ENCODE measurements around the gene NSF. TPM values are rescaled to one million over a fixed set of nuclear protein-coding genes. Genes with fewer than 3 reads are reported as not detected.
A peak's percentile ranks its signal among the peaks of the same experiment; 100 is the strongest.

NSF gene
- polyA plus RNA-seq, 4 donors: 14.1 to 29.9 (median 20.1) TPM

- Histone ChIP-seq H3K9me3 (ENCODE audit: control insufficient read depth in 2 of 2, insufficient read depth in 1 of 2, low read depth in 1 of 2, low read length in 1 of 2) (no peaks in the 10 kb centered on the region), H3K4me1 (ENCODE audit: control insufficient read depth in 3 of 3, insufficient read depth in 2 of 3, low read depth in 1 of 3, low read length in 2 of 3) (no peaks in the 10 kb centered on the region), H3K4me3 (ENCODE audit: low read depth in 1 of 3, low read length in 3 of 3) (no peak overlapping the region), H3K36me3 (ENCODE audit: control insufficient read depth in 3 of 3, insufficient read depth in 2 of 3, low read depth in 1 of 3, low read length in 3 of 3) (peaks cover 0 to 7% (median 7%) of the 10 kb centered on the region in 3 donors), H3K27ac (ENCODE audit: low read depth in 1 of 3, low read length in 2 of 3) (no peak overlapping the region), H3K27me3 (ENCODE audit: control insufficient read depth in 3 of 3, insufficient read depth in 3 of 3, low read length in 3 of 3) (no peaks in the 10 kb centered on the region)
- WGBS, 3 donors: 90 to 95% (median 91%) methylated on average over 2 of the region's 2 CpGs
- FAIRE-seq: peak; percentile 62
- no peak for DNase-seq
Observed at GRCh38 chr17:46730026-46730425, 139.6 kb downstream of the NSF start.

- Histone ChIP-seq H3K4me1 (ENCODE audit: control insufficient read depth in 3 of 3, insufficient read depth in 2 of 3, low read depth in 1 of 3, low read length in 2 of 3) (no peaks in the 10 kb centered on the region), H3K27me3 (ENCODE audit: control insufficient read depth in 3 of 3, insufficient read depth in 3 of 3, low read length in 3 of 3) (no peaks in the 10 kb centered on the region), H3K4me3 (ENCODE audit: low read depth in 1 of 3, low read length in 3 of 3) (no peak overlapping the region), H3K36me3 (ENCODE audit: control insufficient read depth in 3 of 3, insufficient read depth in 2 of 3, low read depth in 1 of 3, low read length in 3 of 3) (peaks cover 0 to 7% (median 7%) of the 10 kb centered on the region in 3 donors), H3K27ac (ENCODE audit: low read depth in 1 of 3, low read length in 2 of 3) (no peak overlapping the region), H3K9me3 (ENCODE audit: control insufficient read depth in 2 of 2, insufficient read depth in 1 of 2, low read depth in 1 of 2, low read length in 1 of 2) (no peaks in the 10 kb centered on the region)
- DNase-seq: no peak
- WGBS, 3 donors: 96 to 100% (median 100%) methylated on average over 1 of the region's 1 CpG
- FAIRE-seq: no peak
Observed at GRCh38 chr17:46730679-46731078, 140.2 kb downstream of the NSF start.

- FAIRE-seq: no peak
- Histone ChIP-seq H3K4me3 (ENCODE audit: low read depth in 1 of 3, low read length in 3 of 3) (no peak overlapping the region), H3K36me3 (ENCODE audit: control insufficient read depth in 3 of 3, insufficient read depth in 2 of 3, low read depth in 1 of 3, low read length in 3 of 3) (peaks cover 0 to 7% (median 7%) of the 10 kb centered on the region in 3 donors), H3K27me3 (ENCODE audit: control insufficient read depth in 3 of 3, insufficient read depth in 3 of 3, low read length in 3 of 3) (no peaks in the 10 kb centered on the region), H3K4me1 (ENCODE audit: control insufficient read depth in 3 of 3, insufficient read depth in 2 of 3, low read depth in 1 of 3, low read length in 2 of 3) (no peaks in the 10 kb centered on the region), H3K9me3 (ENCODE audit: control insufficient read depth in 2 of 2, insufficient read depth in 1 of 2, low read depth in 1 of 2, low read length in 1 of 2) (no peaks in the 10 kb centered on the region), H3K27ac (ENCODE audit: low read depth in 1 of 3, low read length in 2 of 3) (no peak overlapping the region)
- DNase-seq: no peak
- WGBS, 3 donors: 80 to 96% (median 96%) methylated on average over 1 of the region's 1 CpG
Observed at GRCh38 chr17:46732160-46732559, 141.7 kb downstream of the NSF start.

GRCh38 chr17:46732754-46733398 lies 142.4 kb downstream of the NSF start:
- Histone ChIP-seq H3K27me3 (ENCODE audit: control insufficient read depth in 3 of 3, insufficient read depth in 3 of 3, low read length in 3 of 3) (no peaks in the 10 kb centered on the region), H3K36me3 (ENCODE audit: control insufficient read depth in 3 of 3, insufficient read depth in 2 of 3, low read depth in 1 of 3, low read length in 3 of 3) (peaks cover 0 to 7% (median 7%) of the 10 kb centered on the region in 3 donors), H3K9me3 (ENCODE audit: control insufficient read depth in 2 of 2, insufficient read depth in 1 of 2, low read depth in 1 of 2, low read length in 1 of 2) (no peaks in the 10 kb centered on the region), H3K4me1 (ENCODE audit: control insufficient read depth in 3 of 3, insufficient read depth in 2 of 3, low read depth in 1 of 3, low read length in 2 of 3) (no peaks in the 10 kb centered on the region), H3K27ac (ENCODE audit: low read depth in 1 of 3, low read length in 2 of 3) (no peak overlapping the region), H3K4me3 (ENCODE audit: low read depth in 1 of 3, low read length in 3 of 3) (no peak overlapping the region)
- FAIRE-seq: no peak
- DNase-seq: no peak
- 85 to 96% (median 88%) methylated on average over 7 of the region's 7 CpGs for WGBS, 3 donors

GRCh38 chr17:46733837-46734475 lies 143.5 kb downstream of the NSF start:
- no peak for FAIRE-seq

GRCh38 chr17:46736100-46736499 lies 145.6 kb downstream of the NSF start:
- Histone ChIP-seq H3K9me3 (ENCODE audit: control insufficient read depth in 2 of 2, insufficient read depth in 1 of 2, low read depth in 1 of 2, low read length in 1 of 2) (no peaks in the 10 kb centered on the region), H3K4me3 (ENCODE audit: low read depth in 1 of 3, low read length in 3 of 3) (no peak overlapping the region), H3K36me3 (ENCODE audit: control insufficient read depth in 3 of 3, insufficient read depth in 2 of 3, low read depth in 1 of 3, low read length in 3 of 3) (peaks cover 0 to 7% (median 6%) of the 10 kb centered on the region in 3 donors), H3K27me3 (ENCODE audit: control insufficient read depth in 3 of 3, insufficient read depth in 3 of 3, low read length in 3 of 3) (no peaks in the 10 kb centered on the region), H3K27ac (ENCODE audit: low read depth in 1 of 3, low read length in 2 of 3) (no peak overlapping the region), H3K4me1 (ENCODE audit: control insufficient read depth in 3 of 3, insufficient read depth in 2 of 3, low read depth in 1 of 3, low read length in 2 of 3) (peaks cover 0 to 3% (median 3%) of the 10 kb centered on the region in 3 donors)
- FAIRE-seq (no peak), DNase-seq (no peak)

More at GRCh38 chr17:46733837-46734475, 143.5 kb downstream of the NSF start:
- H3K4me1 ChIP-seq (ENCODE audit: control insufficient read depth in 3 of 3, insufficient read depth in 2 of 3, low read depth in 1 of 3, low read length in 2 of 3): no peaks in the 10 kb centered on the region
- no peak overlapping the region for H3K4me3 ChIP-seq (ENCODE audit: low read depth in 1 of 3, low read length in 3 of 3)
- 95 to 100% (median 98%) methylated on average over 1 of the region's 1 CpG for WGBS, 3 donors
- no peaks in the 10 kb centered on the region for H3K27me3 ChIP-seq (ENCODE audit: control insufficient read depth in 3 of 3, insufficient read depth in 3 of 3, low read length in 3 of 3)
- H3K27ac ChIP-seq (ENCODE audit: low read depth in 1 of 3, low read length in 2 of 3): no peak overlapping the region
- H3K36me3 ChIP-seq (ENCODE audit: control insufficient read depth in 3 of 3, insufficient read depth in 2 of 3, low read depth in 1 of 3, low read length in 3 of 3): peaks cover 0 to 9% (median 7%) of the 10 kb centered on the region in 3 donors
- no peaks in the 10 kb centered on the region for H3K9me3 ChIP-seq (ENCODE audit: control insufficient read depth in 2 of 2, insufficient read depth in 1 of 2, low read depth in 1 of 2, low read length in 1 of 2)
- no peak for DNase-seq

- H3K36me3 ChIP-seq (ENCODE audit: control insufficient read depth in 3 of 3, insufficient read depth in 2 of 3, low read depth in 1 of 3, low read length in 3 of 3): peaks cover 0 to 7% (median 6%) of the 10 kb centered on the region in 3 donors
- DNase-seq: no peak
- no peak overlapping the region for H3K27ac ChIP-seq (ENCODE audit: low read depth in 1 of 3, low read length in 2 of 3)
- no peaks in the 10 kb centered on the region for H3K9me3 ChIP-seq (ENCODE audit: control insufficient read depth in 2 of 2, insufficient read depth in 1 of 2, low read depth in 1 of 2, low read length in 1 of 2)
- no peak for FAIRE-seq
- 85 to 94% (median 90%) methylated on average over 4 of the region's 4 CpGs for WGBS, 3 donors
- no peak overlapping the region for H3K4me3 ChIP-seq (ENCODE audit: low read depth in 1 of 3, low read length in 3 of 3)
- H3K4me1 ChIP-seq (ENCODE audit: control insufficient read depth in 3 of 3, insufficient read depth in 2 of 3, low read depth in 1 of 3, low read length in 2 of 3): peaks cover 0 to 14% (median 5%) of the 10 kb centered on the region in 3 donors
- H3K27me3 ChIP-seq (ENCODE audit: control insufficient read depth in 3 of 3, insufficient read depth in 3 of 3, low read length in 3 of 3): no peaks in the 10 kb centered on the region
Observed at GRCh38 chr17:46737326-46737725, 146.9 kb downstream of the NSF start.

- Histone ChIP-seq H3K4me3 (ENCODE audit: low read depth in 1 of 3, low read length in 3 of 3) (no peak overlapping the region), H3K9me3 (ENCODE audit: control insufficient read depth in 2 of 2, insufficient read depth in 1 of 2, low read depth in 1 of 2, low read length in 1 of 2) (no peaks in the 10 kb centered on the region), H3K4me1 (ENCODE audit: control insufficient read depth in 3 of 3, insufficient read depth in 2 of 3, low read depth in 1 of 3, low read length in 2 of 3) (peaks cover 0 to 25% (median 9%) of the 10 kb centered on the region in 3 donors), H3K27ac (ENCODE audit: low read depth in 1 of 3, low read length in 2 of 3) (no peak overlapping the region), H3K36me3 (ENCODE audit: control insufficient read depth in 3 of 3, insufficient read depth in 2 of 3, low read depth in 1 of 3, low read length in 3 of 3) (peaks cover 0 to 7% (median 5%) of the 10 kb centered on the region in 3 donors), H3K27me3 (ENCODE audit: control insufficient read depth in 3 of 3, insufficient read depth in 3 of 3, low read length in 3 of 3) (no peaks in the 10 kb centered on the region)
- DNase-seq (no peak), FAIRE-seq (no peak)
- 98 to 99% (median 98%) methylated on average over 4 of the region's 4 CpGs for WGBS, 3 donors
Observed at GRCh38 chr17:46738544-46738943, 148.1 kb downstream of the NSF start.

Data from small intestine (tissue), 7 donors.